HG02623 (cell line): ENCODE results near the gene RASSF7.
A peak's percentile ranks its signal among the peaks of the same experiment; 100 is the strongest.

Source experiments
- ATAC-seq: cut with Tn5 transposase; IDR thresholded peaks from one replicate; pipeline ENCODE4 v1.9.1; 2021; ENCODE audit warnings: moderate library complexity; ENCODE audit not compliant: unreplicated experiment

Gene RASSF7

DNA sequence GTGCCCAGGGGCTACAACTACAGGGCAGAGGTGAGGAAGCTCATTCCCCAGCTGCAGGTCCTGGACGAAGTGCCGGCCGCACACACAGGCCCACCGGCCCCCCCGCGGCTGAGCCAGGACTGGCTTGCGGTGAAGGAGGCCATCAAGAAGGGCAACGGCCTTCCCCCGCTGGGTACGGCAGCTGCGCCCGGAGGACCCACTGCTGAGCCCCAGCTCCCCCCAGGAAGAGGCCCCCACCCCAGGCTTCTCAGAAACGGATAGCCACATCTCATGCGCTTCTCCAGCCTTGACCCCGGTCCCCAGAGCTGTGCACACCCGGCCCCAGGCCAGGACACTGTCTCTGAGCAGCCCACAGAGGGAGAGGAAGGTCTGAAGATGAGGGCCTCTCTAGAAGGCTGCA lies 9.6 kb upstream of the RASSF7 start:
- ATAC-seq: no peak

DNA sequence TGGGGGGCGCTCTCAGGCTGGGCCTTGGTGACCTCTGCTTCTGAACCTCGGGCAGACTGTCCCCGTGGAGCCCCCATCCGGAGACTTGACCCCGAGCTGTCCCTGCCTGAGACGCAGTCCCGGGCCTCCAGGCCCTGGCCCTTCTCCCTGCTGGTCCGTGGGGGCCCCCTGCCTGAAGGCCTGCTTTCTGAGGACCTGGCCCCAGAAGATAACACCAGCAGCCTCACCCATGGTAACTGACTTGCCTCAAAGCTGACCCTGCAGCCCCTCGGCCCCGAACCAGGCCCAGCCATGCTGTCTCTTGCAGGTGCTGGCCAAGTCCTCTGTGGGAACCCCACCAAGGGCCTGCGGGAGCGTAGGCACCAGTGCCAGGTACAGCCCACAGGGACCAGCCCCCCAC lies 9.2 kb upstream of the RASSF7 start:
- ATAC-seq: no peak

- ATAC-seq: no peak
Measured at GRCh38 chr11:553083-553987, 7.4 kb upstream of the RASSF7 start.

DNA sequence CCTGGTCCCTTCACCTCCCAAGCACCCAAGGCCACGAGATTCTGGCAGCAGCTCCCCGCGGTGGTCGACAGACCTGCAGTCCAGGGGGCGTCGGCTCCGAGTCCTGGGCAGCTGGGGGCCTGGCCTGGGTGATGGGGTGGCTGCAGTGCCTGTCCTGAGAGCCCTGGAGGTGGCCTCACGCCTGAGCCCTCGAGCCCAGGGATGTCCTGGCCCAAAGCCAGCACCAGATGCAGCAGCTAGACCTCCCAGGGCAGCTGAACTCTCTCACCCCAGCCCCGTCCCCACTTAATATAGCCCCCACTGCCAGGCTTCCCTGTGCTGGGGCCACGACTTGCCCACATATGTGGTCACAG lies 6.8 kb upstream of the RASSF7 start:
- no peak for ATAC-seq

DNA sequence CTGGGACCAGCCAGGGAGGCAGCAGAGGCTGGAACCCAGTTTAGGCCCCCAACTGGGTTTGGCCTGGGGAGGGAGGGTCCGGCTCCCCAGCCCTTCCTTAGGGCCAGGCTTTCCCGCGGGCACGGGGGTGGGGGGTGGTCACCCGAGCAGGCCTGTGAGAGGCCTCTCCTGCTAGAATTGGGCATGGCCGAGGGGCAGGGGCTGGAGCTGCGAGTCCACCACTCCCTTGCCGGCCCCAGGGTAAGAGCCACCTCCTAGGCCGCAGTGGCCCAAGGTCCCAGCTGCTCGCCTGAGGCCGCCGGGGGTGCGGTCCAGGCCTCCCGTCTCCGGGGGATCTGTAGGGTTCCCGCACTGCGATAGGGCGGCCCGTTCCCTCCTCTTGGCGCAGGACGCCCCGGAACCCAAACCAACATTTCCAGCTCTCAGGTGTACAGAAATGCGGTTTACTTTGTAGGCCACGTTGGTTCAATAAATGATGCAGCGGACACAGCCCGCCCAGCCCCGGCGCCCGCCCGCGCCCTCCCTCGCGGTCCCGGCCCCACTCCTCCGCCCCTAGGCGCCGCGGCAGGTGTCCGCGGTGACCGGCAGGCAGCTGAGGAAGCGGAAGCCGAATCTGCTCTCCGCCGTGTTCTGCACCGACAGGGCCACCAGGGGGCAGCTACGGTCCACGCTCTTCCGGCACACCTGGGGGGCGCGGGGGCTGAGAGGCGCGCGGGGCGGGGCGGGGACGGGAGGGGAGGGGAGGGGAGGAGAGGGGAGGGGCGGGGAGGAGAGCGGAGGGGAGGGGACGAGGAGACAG lies 6.1 kb upstream of the RASSF7 start:
- no peak for ATAC-seq

DNA sequence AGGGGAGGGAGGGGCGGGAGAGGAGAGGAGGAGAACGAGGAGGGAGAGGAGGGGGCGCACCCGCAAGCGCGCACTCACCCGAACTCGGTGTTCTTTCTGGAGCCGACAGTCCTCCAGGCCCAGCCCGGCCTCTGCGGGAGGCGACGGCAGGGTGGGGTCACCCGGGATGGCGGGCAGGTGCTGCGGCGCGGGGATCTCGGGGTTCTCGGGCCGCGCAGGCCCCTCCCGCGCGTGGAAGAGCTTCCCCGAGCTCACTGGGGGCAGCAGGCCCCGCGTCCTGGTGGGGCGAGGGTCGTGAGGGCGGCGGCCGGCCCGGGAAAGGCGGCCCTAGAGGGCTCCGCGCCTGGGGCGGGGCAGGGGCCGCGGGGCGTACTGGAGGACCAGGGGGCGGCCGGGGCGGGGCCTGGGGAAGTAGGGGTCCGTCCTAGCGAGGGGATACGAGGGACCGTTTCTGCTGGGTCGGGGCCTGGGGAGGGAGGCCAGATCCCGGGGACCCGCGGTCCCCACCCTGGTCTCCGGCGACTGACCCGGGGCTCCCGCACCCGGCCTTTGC lies 5.5 kb upstream of the RASSF7 start:
- ATAC-seq: no peak

DNA sequence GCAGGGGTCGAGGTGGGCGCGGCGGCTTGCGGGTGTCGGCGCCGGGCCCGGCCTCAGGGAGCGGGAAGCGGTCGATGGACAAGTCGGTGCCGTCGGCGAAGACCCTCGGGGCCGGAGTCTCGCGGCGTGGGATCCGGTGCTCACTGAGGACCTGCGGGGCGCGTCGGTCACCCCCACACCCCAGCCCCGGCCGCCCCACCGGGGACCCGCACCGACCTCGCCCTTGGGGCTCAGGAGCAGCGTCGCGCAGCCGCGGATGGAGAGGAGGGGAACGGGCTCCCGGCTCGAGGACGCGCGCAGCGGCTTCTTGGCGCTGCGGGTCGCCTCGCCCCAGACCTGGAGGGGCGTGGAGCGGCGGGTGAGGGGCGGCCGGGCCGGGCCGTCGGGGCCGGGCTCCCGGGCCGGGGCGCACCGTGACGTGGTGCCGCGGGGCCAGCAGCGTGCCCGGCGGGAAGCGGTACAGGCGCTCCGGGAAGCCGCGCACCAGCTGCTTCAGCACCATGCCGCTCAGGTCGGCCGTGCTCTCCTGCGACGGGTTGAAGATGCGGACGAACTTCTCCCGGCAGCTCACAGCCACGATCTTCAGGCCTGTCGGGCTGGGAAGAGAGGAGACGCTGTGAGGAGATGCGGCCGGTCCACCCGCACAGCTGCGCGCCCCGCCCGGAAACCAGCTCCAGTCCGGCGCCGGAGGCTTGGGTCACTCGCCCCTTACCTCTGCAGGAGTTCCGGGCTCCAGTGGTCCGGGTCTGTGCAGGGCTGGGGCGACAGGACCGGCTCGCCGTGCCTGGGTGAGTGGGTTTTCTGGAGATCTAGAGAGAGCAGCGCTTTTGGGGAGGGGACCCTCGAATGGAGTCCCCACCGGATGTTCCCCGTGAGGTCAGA lies 4.7 kb upstream of the RASSF7 start:
- ATAC-seq: no peak

DNA sequence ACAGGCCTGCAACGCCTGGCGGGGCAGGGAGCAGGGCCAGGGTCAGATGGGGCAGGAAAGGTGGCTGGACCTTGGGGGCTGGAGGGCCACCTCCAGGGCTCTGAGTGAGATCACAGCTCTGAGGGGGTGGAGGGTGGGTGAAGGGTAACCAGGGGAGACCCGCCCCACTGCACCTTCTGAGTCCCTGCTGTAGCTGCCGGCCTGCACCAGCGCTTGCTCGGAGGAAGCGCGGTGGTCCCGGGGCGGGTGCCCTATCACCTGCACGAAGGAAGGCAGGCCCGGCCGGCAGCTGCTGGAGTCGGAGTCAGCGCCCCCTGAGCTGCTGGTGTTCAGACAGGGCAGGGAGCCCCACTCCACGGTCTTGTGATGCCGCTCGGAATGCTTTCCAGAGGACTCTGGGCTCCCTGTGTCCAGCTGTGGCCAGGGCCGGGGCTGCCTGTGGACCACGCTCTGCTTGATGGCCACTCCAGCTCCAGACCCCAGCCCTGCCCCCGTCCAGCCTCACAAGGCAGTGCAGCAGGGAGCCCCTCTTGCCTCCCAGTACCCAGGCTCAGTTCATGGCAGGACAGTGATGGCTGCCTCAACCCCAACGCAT lies 4.0 kb upstream of the RASSF7 start:
- ATAC-seq: no peak

DNA sequence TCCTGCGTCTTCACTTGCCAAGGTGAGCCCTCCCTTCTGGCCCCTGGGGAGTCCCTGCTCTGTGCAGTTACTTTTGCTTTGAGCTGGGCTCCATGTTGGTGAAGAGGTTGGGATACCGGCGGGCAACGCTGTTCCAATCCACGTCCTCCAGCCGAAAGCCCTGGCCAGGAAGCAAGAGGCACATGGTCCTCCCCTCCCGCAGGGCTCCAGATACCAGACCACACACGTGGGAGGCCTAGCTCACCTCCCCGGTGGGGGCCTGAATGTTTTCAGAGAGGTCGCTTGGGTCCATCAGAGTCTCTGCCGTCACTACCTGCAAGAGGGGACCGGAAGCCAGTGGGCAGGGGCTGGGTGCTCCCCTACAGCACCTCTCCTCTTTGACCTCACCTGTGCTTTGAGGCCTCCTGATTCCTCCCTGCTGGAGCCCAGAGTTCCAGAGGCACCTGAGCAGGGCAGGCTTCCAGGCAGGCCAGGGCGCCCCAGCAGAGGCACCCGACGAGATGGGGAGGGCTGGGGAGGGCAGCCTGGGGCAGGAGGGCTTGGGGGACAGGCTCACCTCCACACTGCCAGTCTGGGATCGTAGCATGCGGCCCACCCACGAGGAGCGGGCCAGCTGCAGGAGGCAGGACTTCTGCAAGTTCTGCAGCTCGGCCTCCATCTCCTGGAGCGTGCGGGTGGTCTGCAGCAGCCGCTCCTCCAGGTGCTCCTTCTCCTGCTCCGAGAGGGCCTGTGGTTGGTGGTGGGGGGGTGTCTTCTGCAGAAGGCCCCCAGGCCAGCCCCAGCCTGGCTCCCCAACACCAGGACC lies 3.2 kb upstream of the RASSF7 start:
- ATAC-seq: no peak

DNA sequence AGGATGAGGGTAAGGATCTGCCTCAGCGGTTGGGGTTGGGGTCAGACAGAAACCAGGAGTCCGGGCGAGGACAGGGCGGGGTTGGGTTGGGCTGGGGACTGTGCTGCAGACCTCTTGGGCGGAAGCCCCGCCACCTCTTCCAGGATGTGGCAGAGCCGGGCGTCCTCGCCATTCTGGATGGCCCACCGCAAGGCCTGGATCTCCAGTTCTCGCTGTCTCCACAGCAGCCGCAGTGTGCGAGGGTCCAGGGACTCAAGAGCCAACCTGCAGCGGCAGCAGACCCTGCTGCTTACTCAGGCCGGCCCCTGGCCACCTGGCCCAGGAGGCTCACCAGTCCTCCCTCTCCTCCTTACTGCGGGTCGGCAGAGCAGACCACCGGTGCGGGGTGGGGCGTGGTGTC lies 2.3 kb upstream of the RASSF7 start:
- ATAC-seq: no peak

DNA sequence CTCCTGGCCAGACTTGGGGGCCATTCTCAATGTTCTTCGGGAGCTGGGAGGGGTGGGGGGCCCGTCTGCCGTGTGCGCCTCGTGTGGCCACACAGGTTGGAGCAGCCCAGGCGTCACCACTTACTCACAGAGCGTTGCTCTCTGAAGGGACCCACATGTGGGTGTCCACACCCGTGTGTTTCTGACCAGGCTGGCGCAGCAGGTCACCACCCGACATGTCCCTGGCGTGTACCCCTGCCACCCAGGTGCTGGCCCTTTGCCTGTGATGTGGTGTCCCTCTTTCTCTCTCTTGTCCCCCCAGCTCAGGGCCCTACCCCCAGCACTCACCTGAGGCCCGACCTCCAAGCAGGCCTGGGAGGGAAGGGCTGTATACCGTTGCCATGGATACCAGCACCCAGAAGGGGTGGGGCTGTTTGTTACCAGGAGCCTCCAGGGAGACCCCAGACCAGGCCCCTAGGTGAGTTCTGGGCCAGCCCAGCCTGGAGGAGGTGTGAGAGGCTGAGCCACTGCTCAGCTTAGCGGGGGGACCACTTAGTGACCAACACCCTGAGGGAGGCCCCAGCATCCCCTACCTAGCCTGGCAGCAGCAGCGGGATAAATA lies 1.6 kb upstream of the RASSF7 start:
- no peak for ATAC-seq

GRCh38 chr11:559712-560304 lies 962 bp upstream of the RASSF7 start:
- no peak for ATAC-seq

DNA sequence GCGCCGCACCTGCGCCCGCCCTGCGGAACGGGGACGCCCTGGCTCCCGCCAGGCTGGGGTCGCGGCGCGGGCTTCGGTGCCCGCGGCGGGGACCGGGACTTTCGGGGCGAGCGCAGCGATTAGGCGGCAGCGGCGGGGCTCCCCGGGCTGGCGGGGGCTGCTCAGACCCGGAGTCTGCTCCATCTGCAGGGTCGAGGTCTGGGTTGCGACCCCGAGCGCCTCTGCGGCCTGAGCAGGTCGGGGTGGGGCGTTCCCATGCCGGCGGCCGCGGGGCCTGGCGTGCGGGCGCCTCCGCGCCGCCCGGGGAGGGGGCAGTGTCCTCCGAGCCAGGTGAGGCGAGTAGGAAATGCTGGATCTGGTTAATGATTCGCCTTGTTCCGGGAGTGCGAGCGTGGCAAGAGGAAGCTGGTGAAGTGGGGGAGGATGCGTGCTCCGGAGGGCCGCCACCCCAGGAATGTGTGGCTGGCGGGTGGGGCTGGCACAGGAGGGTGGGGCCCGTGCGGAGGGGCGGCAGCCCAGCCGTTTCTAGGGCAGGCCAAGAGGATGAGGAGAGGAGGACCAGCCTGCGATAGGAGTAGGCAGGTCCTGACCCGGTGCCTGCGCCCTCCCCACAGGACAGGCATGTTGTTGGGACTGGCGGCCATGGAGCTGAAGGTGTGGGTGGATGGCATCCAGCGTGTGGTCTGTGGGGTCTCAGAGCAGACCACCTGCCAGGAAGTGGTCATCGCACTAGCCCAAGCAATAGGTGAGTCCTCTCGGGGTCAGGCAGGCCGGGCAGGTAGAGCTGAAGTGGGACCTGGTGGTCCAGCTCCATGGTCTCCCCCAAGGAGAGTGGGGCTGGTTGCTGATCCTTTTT lies 606 bp downstream of the RASSF7 start:
- peak; percentile 3 for ATAC-seq

DNA sequence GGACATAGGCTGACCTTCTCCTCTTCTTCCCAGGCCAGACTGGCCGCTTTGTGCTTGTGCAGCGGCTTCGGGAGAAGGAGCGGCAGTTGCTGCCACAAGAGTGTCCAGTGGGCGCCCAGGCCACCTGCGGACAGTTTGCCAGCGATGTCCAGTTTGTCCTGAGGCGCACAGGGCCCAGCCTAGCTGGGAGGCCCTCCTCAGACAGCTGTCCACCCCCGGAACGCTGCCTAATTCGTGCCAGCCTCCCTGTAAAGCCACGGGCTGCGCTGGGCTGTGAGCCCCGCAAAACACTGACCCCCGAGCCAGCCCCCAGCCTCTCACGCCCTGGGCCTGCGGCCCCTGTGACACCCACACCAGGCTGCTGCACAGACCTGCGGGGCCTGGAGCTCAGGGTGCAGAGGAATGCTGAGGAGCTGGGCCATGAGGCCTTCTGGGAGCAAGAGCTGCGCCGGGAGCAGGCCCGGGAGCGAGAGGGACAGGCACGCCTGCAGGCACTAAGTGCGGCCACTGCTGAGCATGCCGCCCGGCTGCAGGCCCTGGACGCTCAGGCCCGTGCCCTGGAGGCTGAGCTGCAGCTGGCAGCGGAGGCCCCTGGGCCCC lies 1.4 kb downstream of the RASSF7 start:
- ATAC-seq: no peak

DNA sequence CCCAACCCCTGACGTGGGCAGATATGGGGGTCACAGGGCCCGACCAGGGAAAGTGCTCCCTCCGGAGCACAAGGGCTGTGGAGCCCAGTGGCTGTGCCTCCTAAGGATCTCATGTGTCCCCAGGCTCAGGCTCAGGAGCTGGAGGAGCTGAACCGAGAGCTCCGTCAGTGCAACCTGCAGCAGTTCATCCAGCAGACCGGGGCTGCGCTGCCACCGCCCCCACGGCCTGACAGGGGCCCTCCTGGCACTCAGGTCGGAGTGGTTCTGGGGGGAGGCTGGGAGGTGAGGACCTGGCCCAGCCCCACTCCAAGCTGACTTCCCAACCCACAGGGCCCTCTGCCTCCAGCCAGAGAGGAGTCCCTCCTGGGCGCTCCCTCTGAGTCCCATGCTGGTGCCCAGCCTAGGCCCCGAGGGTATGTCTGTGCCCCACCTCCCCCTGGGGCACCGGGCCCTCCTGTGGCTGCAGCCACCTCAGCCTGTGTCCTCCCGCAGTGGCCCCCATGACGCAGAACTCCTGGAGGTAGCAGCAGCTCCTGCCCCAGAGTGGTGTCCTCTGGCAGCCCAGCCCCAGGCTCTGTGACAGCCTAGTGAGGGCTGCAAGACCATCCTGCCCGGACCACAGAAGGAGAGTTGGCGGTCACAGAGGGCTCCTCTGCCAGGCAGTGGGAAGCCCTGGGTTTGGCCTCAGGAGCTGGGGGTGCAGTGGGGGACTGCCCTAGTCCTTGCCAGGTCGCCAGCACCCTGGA lies 2.5 kb downstream of the RASSF7 start:
- no peak for ATAC-seq

GRCh38 chr11:563812-564578 lies 3.2 kb downstream of the RASSF7 start:
- ATAC-seq: no peak
